B cell (primary cell): ENCODE data around the gene ORAI3. TPM values are rescaled to one million over a fixed set of nuclear protein-coding genes. Genes with fewer than 3 reads are reported as not detected.

ENCODE experiments used
- ATAC-seq: fragments of 200-7000 bp; cut with Tn5 transposase; one replicate; pipeline ENCODE4 v1.10.0; 2021; ENCODE audit warnings: low read depth, mild to moderate bottlenecking, moderate number of reproducible peaks, moderate library complexity
- CTCF ChIA-PET: fragments of 350-600 bp; sonication (Branson Sonifier 250); formaldehyde crosslinking; loops from one replicate; lab custom pipeline; 2021; ENCODE audit warnings: antibody characterized with exemption, inconsistent platforms; lab: Charles Lee
- POLR2A ChIA-PET: fragments of 350-600 bp; sonication (Branson Sonifier 250); formaldehyde crosslinking; loops from one replicate; lab custom pipeline; 2021; ENCODE audit warnings: antibody characterized with exemption; lab: Charles Lee
- DNase-seq: peaks from one replicate; pipeline ENCODE4 v3.0.0; 2013
- H2AFZ ChIP-seq: 2 replicates; pipeline ENCODE4 v1.6.1; 2012; ENCODE audit warnings: mild to moderate bottlenecking, low read depth, low read length; ENCODE audit not compliant: insufficient read depth, poor library complexity, severe bottlenecking
- H3K27ac ChIP-seq, 2 donors: 1 replicate in 1 of 2; 2 replicates in 1 of 2; pipeline ENCODE4 v1.5.1; 2012 to 2013; ENCODE audit warnings: low read length in 2 of 2, mild to moderate bottlenecking in 2 of 2, moderate library complexity in 1 of 2
- H3K27me3 ChIP-seq, 4 experiments: fragments of 200-600 bp in 1 of 4; sonication (generic) in 1 of 4; replicated peaks in 1 of 4; 1 replicate in 2 of 4; 2 replicates in 2 of 4; pipeline versions ENCODE4 v1.6.1 to v1.7.0; 2013 to 2016; ENCODE audit warnings: low read length in 3 of 4, mild to moderate bottlenecking in 2 of 4, mixed read lengths in 1 of 4, moderate library complexity in 1 of 4; ENCODE audit not compliant: insufficient read depth in 4 of 4, control insufficient read depth in 3 of 4; ENCODE audit errors: control extremely low read depth in 1 of 4
- H3K36me3 ChIP-seq, 2 experiments: replicated peaks in 1 of 2; 1 replicate in 1 of 2; 2 replicates in 1 of 2; pipeline versions ENCODE4 v1.6.1 to v1.7.1; 2013; ENCODE audit warnings: low read length in 1 of 2; ENCODE audit not compliant: insufficient read depth in 2 of 2, control insufficient read depth in 1 of 2; ENCODE audit errors: control extremely low read depth in 1 of 2, extremely low read depth in 1 of 2
- H3K4me1 ChIP-seq, 2 donors: fragments of 200-600 bp in 1 of 2; sonication (generic) in 1 of 2; 1 replicate in 1 of 2; 2 replicates in 1 of 2; pipeline versions ENCODE4 v1.5.1 to v1.6.1; 2013 to 2017; ENCODE audit warnings: low read length in 2 of 2; ENCODE audit not compliant: control insufficient read depth in 2 of 2, insufficient read depth in 2 of 2
- H3K4me2 ChIP-seq: replicated peaks from 2 replicates; pipeline ENCODE3; 2012; ENCODE audit warnings: mild to moderate bottlenecking, low read depth, low read length; ENCODE audit not compliant: poor library complexity, severe bottlenecking
- H3K4me3 ChIP-seq, 5 experiments: fragments of 200-600 bp in 1 of 5; sonication (generic) in 1 of 5; 1 replicate in 3 of 5; 2 replicates in 2 of 5; pipeline versions ENCODE4 v1.5.1 to v1.7.0; 2011 to 2016; ENCODE audit warnings: low read length in 4 of 5, mild to moderate bottlenecking in 4 of 5, low read depth in 2 of 5, control low read depth in 1 of 5, moderate library complexity in 1 of 5; ENCODE audit not compliant: insufficient read depth in 1 of 5; ENCODE audit errors: control extremely low read depth in 1 of 5, extremely low read depth in 1 of 5
- H3K79me2 ChIP-seq: fragments of 200-600 bp; sonication (generic); one replicate; pipeline ENCODE4 v1.6.0; 2016; ENCODE audit warnings: low read length; ENCODE audit not compliant: control insufficient read depth, insufficient read depth
- H3K9ac ChIP-seq: fragments of 200-600 bp; sonication (generic); 2 replicates; pipeline ENCODE4 v1.6.1; 2017; ENCODE audit warnings: mild to moderate bottlenecking, low read length, moderate library complexity
- H3K9me3 ChIP-seq, 3 donors: one replicate each; pipeline versions ENCODE4 v1.6.1 to v1.7.1; 2013; ENCODE audit warnings: low read length in 2 of 3; ENCODE audit not compliant: control insufficient read depth in 2 of 3, insufficient read depth in 1 of 3; ENCODE audit errors: control extremely low read depth in 1 of 3
- H4K20me1 ChIP-seq: 2 replicates; pipeline ENCODE4 v1.6.0; 2012; ENCODE audit warnings: mild to moderate bottlenecking, low read length; ENCODE audit not compliant: insufficient read depth, control insufficient read depth, poor library complexity, severe bottlenecking
- H3K27ac Mint-ChIP-seq: one replicate; pipeline ENCODE4 v1.8.0; 2021; ENCODE audit warnings: mixed read lengths
- H3K27me3 Mint-ChIP-seq: one replicate; pipeline ENCODE4 v1.8.0; 2021; ENCODE audit warnings: mixed read lengths
- H3K4me1 Mint-ChIP-seq: one replicate; pipeline ENCODE4 v1.8.0; 2021; ENCODE audit warnings: mixed read lengths
- H3K4me3 Mint-ChIP-seq: one replicate; pipeline ENCODE4 v1.8.0; 2021; ENCODE audit warnings: mixed read lengths
- H3K9me3 Mint-ChIP-seq: one replicate; pipeline ENCODE4 v1.8.0; 2022; ENCODE audit warnings: mixed read lengths; ENCODE audit not compliant: insufficient read depth
- CTCF ChIP-seq: fragments of 200-600 bp; IDR thresholded peaks from one replicate; pipeline ENCODE4 v1.8.0; 2022; ENCODE audit warnings: antibody characterized with exemption, mild to moderate bottlenecking
- EZH2 ChIP-seq: IDR thresholded peaks from 2 replicates; pipeline ENCODE4 v1.6.1; 2012; ENCODE audit warnings: borderline replicate concordance, low read depth, mild to moderate bottlenecking, moderate library complexity, low read length; ENCODE audit not compliant: insufficient read depth, poor library complexity, severe bottlenecking
- WGBS: methylation state at CpG from one replicate; pipeline ENCODE4 v1.1.5; 2013; ENCODE audit warnings: missing lambda C conversion rate; ENCODE audit not compliant: insufficient coverage; 5-methylcytosine and 5-hydroxymethylcytosine counted together
- intact Hi-C: fragments of 100-400 bp; cut with micrococcal nuclease; formaldehyde crosslinking; loops from one replicate; pipeline ENCODE4 v1.10.0; 2022
- polyA plus RNA-seq: library from polyadenylated mRNA; depleted of rRNA; stranded (reverse); fragments of >200 nt; gene quantifications from 2 replicates; pipeline ENCODE4 v1.2.3, GENCODE V29; 2012
- total RNA-seq, 2 donors: library from RNA; stranded (reverse); fragments of 120-200 nt in 1 of 2; gene quantifications; 1 replicate in 1 of 2; 2 replicates in 1 of 2; pipeline versions ENCODE4 v1.2.3 to v1.2.4, GENCODE V29; 2013 to 2022

ORAI3 gene
- total and polyA plus RNA-seq, 2 donors (not counting 1 experiment from before 2014, with no cell fraction given), result 32.2 to 51.8 TPM

GRCh38 chr16:30998852-30999761 lies 50.2 kb downstream of the ORAI3 start:
- DNase-seq (no peak), ATAC-seq (no peak)
- H3K27me3 Mint-ChIP-seq, result no peaks in the 10 kb centered on the region
- Histone ChIP-seq H3K9ac (no peak overlapping the region), H2AFZ (no peak overlapping the region), H3K4me3 (no peak overlapping the region), H3K9me3 (peaks cover 0 to 5% (median 0%) of the 10 kb centered on the region in 3 donors), H4K20me1 (no peaks in the 10 kb centered on the region), H3K27ac (no peak overlapping the region), H3K27me3 (peaks cover 0 to 7% (median 0%) of the 10 kb centered on the region in 4 experiments), H3K36me3 (no peaks in the 10 kb centered on the region), H3K4me1 (peaks cover 9 to 13% of the 10 kb centered on the region in 2 donors), H3K4me2 (no peak overlapping the region), H3K79me2 (no peaks in the 10 kb centered on the region)
- POLR2A ChIA-PET, result interaction anchor here (0.6 to 1.4 kb wide), 2 partner anchors 181 to 1233 kb away, joined by 3 to 4 read pairs; partner anchors contain the start of gene FUS
- no peak overlapping the region for H3K27ac Mint-ChIP-seq
- no peak overlapping the region for H3K4me3 Mint-ChIP-seq
- intact Hi-C loops, result no loop called here
- H3K4me1 Mint-ChIP-seq, result peaks cover 9% of the 10 kb centered on the region
- H3K9me3 Mint-ChIP-seq, result no peaks in the 10 kb centered on the region
- no peak for TF ChIP-seq EZH2
- TF ChIP-seq CTCF, result no peak
- CTCF ChIA-PET, result interaction anchor here (0.6 to 1.1 kb wide), 6 partner anchors 14 to 462 kb away, joined by 3 to 5 read pairs (median 3); partner anchors contain the start of gene HSD3B7
- 89% methylated on average over 4 of the region's 6 CpGs for WGBS
